B cell (primary cell): ENCODE measurements around the gene TCF7. TPM values are rescaled to one million over a fixed set of nuclear protein-coding genes. Genes with fewer than 3 reads are reported as not detected.
A peak's percentile ranks its signal among the peaks of the same experiment; 100 is the strongest.

ENCODE experiments used
- ATAC-seq: fragments of 200-7000 bp; cut with Tn5 transposase; one replicate; pipeline ENCODE4 v1.10.0; 2021; ENCODE audit warnings: low read depth, mild to moderate bottlenecking, moderate number of reproducible peaks, moderate library complexity
- CTCF ChIA-PET: fragments of 350-600 bp; sonication (Branson Sonifier 250); formaldehyde crosslinking; loops from one replicate; lab custom pipeline; 2021; ENCODE audit warnings: antibody characterized with exemption, inconsistent platforms; lab: Charles Lee
- POLR2A ChIA-PET: fragments of 350-600 bp; sonication (Branson Sonifier 250); formaldehyde crosslinking; loops from one replicate; lab custom pipeline; 2021; ENCODE audit warnings: antibody characterized with exemption; lab: Charles Lee
- DNase-seq: peaks from one replicate; pipeline ENCODE4 v3.0.0; 2013
- H2AFZ ChIP-seq: 2 replicates; pipeline ENCODE4 v1.6.1; 2012; ENCODE audit warnings: mild to moderate bottlenecking, low read depth, low read length; ENCODE audit not compliant: insufficient read depth, poor library complexity, severe bottlenecking
- H3K27ac ChIP-seq, 2 donors: 1 replicate in 1 of 2; 2 replicates in 1 of 2; pipeline ENCODE4 v1.5.1; 2012 to 2013; ENCODE audit warnings: low read length in 2 of 2, mild to moderate bottlenecking in 2 of 2, moderate library complexity in 1 of 2
- H3K27me3 ChIP-seq, 4 experiments: fragments of 200-600 bp in 1 of 4; sonication (generic) in 1 of 4; replicated peaks in 1 of 4; 1 replicate in 2 of 4; 2 replicates in 2 of 4; pipeline versions ENCODE4 v1.6.1 to v1.7.0; 2013 to 2016; ENCODE audit warnings: low read length in 3 of 4, mild to moderate bottlenecking in 2 of 4, mixed read lengths in 1 of 4, moderate library complexity in 1 of 4; ENCODE audit not compliant: insufficient read depth in 4 of 4, control insufficient read depth in 3 of 4; ENCODE audit errors: control extremely low read depth in 1 of 4
- H3K36me3 ChIP-seq, 2 experiments: replicated peaks in 1 of 2; 1 replicate in 1 of 2; 2 replicates in 1 of 2; pipeline versions ENCODE4 v1.6.1 to v1.7.1; 2013; ENCODE audit warnings: low read length in 1 of 2; ENCODE audit not compliant: insufficient read depth in 2 of 2, control insufficient read depth in 1 of 2; ENCODE audit errors: control extremely low read depth in 1 of 2, extremely low read depth in 1 of 2
- H3K4me1 ChIP-seq, 2 donors: fragments of 200-600 bp in 1 of 2; sonication (generic) in 1 of 2; 1 replicate in 1 of 2; 2 replicates in 1 of 2; pipeline versions ENCODE4 v1.5.1 to v1.6.1; 2013 to 2017; ENCODE audit warnings: low read length in 2 of 2; ENCODE audit not compliant: control insufficient read depth in 2 of 2, insufficient read depth in 2 of 2
- H3K4me2 ChIP-seq: replicated peaks from 2 replicates; pipeline ENCODE3; 2012; ENCODE audit warnings: mild to moderate bottlenecking, low read depth, low read length; ENCODE audit not compliant: poor library complexity, severe bottlenecking
- H3K4me3 ChIP-seq, 5 experiments: fragments of 200-600 bp in 1 of 5; sonication (generic) in 1 of 5; 1 replicate in 3 of 5; 2 replicates in 2 of 5; pipeline versions ENCODE4 v1.5.1 to v1.7.0; 2011 to 2016; ENCODE audit warnings: low read length in 4 of 5, mild to moderate bottlenecking in 4 of 5, low read depth in 2 of 5, control low read depth in 1 of 5, moderate library complexity in 1 of 5; ENCODE audit not compliant: insufficient read depth in 1 of 5; ENCODE audit errors: control extremely low read depth in 1 of 5, extremely low read depth in 1 of 5
- H3K79me2 ChIP-seq: fragments of 200-600 bp; sonication (generic); one replicate; pipeline ENCODE4 v1.6.0; 2016; ENCODE audit warnings: low read length; ENCODE audit not compliant: control insufficient read depth, insufficient read depth
- H3K9ac ChIP-seq: fragments of 200-600 bp; sonication (generic); 2 replicates; pipeline ENCODE4 v1.6.1; 2017; ENCODE audit warnings: mild to moderate bottlenecking, low read length, moderate library complexity
- H3K9me3 ChIP-seq, 3 donors: one replicate each; pipeline versions ENCODE4 v1.6.1 to v1.7.1; 2013; ENCODE audit warnings: low read length in 2 of 3; ENCODE audit not compliant: control insufficient read depth in 2 of 3, insufficient read depth in 1 of 3; ENCODE audit errors: control extremely low read depth in 1 of 3
- H4K20me1 ChIP-seq: 2 replicates; pipeline ENCODE4 v1.6.0; 2012; ENCODE audit warnings: mild to moderate bottlenecking, low read length; ENCODE audit not compliant: insufficient read depth, control insufficient read depth, poor library complexity, severe bottlenecking
- H3K27ac Mint-ChIP-seq: one replicate; pipeline ENCODE4 v1.8.0; 2021; ENCODE audit warnings: mixed read lengths
- H3K27me3 Mint-ChIP-seq: one replicate; pipeline ENCODE4 v1.8.0; 2021; ENCODE audit warnings: mixed read lengths
- H3K4me1 Mint-ChIP-seq: one replicate; pipeline ENCODE4 v1.8.0; 2021; ENCODE audit warnings: mixed read lengths
- H3K4me3 Mint-ChIP-seq: one replicate; pipeline ENCODE4 v1.8.0; 2021; ENCODE audit warnings: mixed read lengths
- H3K9me3 Mint-ChIP-seq: one replicate; pipeline ENCODE4 v1.8.0; 2022; ENCODE audit warnings: mixed read lengths; ENCODE audit not compliant: insufficient read depth
- CTCF ChIP-seq: fragments of 200-600 bp; IDR thresholded peaks from one replicate; pipeline ENCODE4 v1.8.0; 2022; ENCODE audit warnings: antibody characterized with exemption, mild to moderate bottlenecking
- EZH2 ChIP-seq: IDR thresholded peaks from 2 replicates; pipeline ENCODE4 v1.6.1; 2012; ENCODE audit warnings: borderline replicate concordance, low read depth, mild to moderate bottlenecking, moderate library complexity, low read length; ENCODE audit not compliant: insufficient read depth, poor library complexity, severe bottlenecking
- WGBS: methylation state at CpG from one replicate; pipeline ENCODE4 v1.1.5; 2013; ENCODE audit warnings: missing lambda C conversion rate; ENCODE audit not compliant: insufficient coverage; 5-methylcytosine and 5-hydroxymethylcytosine counted together
- intact Hi-C: fragments of 100-400 bp; cut with micrococcal nuclease; formaldehyde crosslinking; loops from one replicate; pipeline ENCODE4 v1.10.0; 2022
- polyA plus RNA-seq: library from polyadenylated mRNA; depleted of rRNA; stranded (reverse); fragments of >200 nt; gene quantifications from 2 replicates; pipeline ENCODE4 v1.2.3, GENCODE V29; 2012
- total RNA-seq, 2 donors: library from RNA; stranded (reverse); fragments of 120-200 nt in 1 of 2; gene quantifications; 1 replicate in 1 of 2; 2 replicates in 1 of 2; pipeline versions ENCODE4 v1.2.3 to v1.2.4, GENCODE V29; 2013 to 2022

Gene TCF7
- total and polyA plus RNA-seq, 2 donors (not counting 1 experiment from before 2014, with no cell fraction given), result 26.8 to 61.1 TPM

- no peak overlapping the region for H3K27ac ChIP-seq
- no peak overlapping the region for H3K9ac ChIP-seq
- H3K79me2 ChIP-seq, result peaks cover 31% of the 10 kb centered on the region
- H3K4me3 ChIP-seq, result no peak overlapping the region
- no peaks in the 10 kb centered on the region for H3K27me3 ChIP-seq
- DNase-seq (peak; percentile 17), ATAC-seq (no peak)
- no peak overlapping the region for H3K4me2 ChIP-seq
- H4K20me1 ChIP-seq, result peaks cover 71% of the 10 kb centered on the region
- Mint-ChIP-seq H3K9me3 (no peaks in the 10 kb centered on the region), H3K4me3 (no peak overlapping the region), H3K4me1 (peaks cover 13% of the 10 kb centered on the region), H3K27ac (peak overlapping the region; percentile 11), H3K27me3 (no peaks in the 10 kb centered on the region)
- H3K9me3 ChIP-seq, result no peaks in the 10 kb centered on the region
- peaks cover 0 to 7% of the 10 kb centered on the region in 2 donors for H3K4me1 ChIP-seq
- no CpG with 5 or more reads among the region's 1 CpG for WGBS
- no peak overlapping the region for H2AFZ ChIP-seq
- ChIA-PET POLR2A (no interaction called here), CTCF (interaction anchor here (0.5 to 25.7 kb wide), 9 partner anchors 6 to 105 kb away, joined by 3 to 644 read pairs (median 5); no protein-coding TSS in a partner anchor)
- TF ChIP-seq EZH2 (no peak), CTCF (no peak)
- peaks cover 3 to 67% of the 10 kb centered on the region in 2 experiments for H3K36me3 ChIP-seq
- intact Hi-C loops, result loop anchor here (1.0 to 10.0 kb wide), 3 partner anchors 43 to 1030 kb away; no protein-coding TSS in a partner anchor
These were observed 30.7 kb downstream of the TCF7 start for GRCh38 chr5:134145041-134145757.
